ENCODE data around the gene NOP58. TPM values are rescaled to one million over a fixed set of nuclear protein-coding genes. Genes with fewer than 3 reads are reported as not detected.
"Not testable (repeated sequence)": the region's sequence is repeated elsewhere in the genome, so short reads cannot be mapped to it uniquely, and the experiment has no call there.

NOP58 gene
- 22.8 TPM for total RNA-seq
- long read RNA-seq, partial matches to known transcripts, result 0 of 3 reads
- long read RNA-seq, other reads (novel, unspliced or antisense), result 1 of 3 reads

DNA sequence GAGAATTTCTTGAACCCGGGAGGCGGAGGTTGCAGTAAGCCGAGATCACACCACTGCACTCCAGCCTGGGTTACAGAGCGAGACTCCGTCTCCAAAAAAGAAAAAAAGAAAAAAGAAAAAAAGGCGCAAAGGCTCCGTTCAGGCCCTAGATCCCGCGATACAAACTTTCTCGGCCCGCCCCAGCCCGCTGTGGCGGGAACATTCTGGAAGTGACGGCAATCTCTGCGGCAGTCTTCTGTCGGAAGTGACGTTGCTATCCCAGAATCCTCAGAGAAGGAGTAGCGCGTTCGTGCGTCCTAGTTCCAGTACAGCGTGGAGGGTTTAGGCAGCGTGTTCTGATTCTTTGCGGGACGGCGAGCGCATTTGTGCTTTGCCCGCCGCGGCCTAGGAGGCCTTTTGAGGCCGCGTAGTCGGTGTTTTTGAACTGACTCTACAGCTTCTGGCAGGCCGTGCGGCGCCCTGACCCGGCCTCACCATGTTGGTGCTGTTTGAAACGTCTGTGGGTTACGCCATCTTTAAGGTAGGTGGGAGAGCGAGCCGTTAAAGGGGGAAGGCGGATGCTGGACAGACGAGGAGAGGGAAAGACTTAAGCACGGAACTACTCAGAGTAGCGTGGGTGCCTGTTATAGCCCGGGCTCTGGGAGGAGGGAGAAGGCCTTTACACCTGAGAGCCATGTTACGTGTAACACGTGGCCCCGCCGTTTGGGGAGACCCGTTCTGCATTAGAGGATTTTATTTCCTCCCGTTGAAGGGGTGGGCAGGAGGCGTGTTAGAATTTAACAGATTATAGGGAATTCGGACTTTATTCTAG lies at the start of gene NOP58:
Gene NOP58, plus strand, starts transcription at position 297 of the 811 bp plus-strand sequence. Its CDS starts 179 bp downstream, at position 476.
- ATAC-seq (peak; percentile 99), DNase-seq (ENCODE audit: missing footprints) (peak; percentile 93)
- intact Hi-C loops (cut with DNase I), result no loop called here

- intact Hi-C loops (cut with DNase I), result no loop called here
- ATAC-seq, result no peak
- DNase-seq (ENCODE audit: missing footprints), result no peak
Observed at GRCh38 chr2:202221873-202222272, 43.7 kb upstream of the NOP58 start.

DNA sequence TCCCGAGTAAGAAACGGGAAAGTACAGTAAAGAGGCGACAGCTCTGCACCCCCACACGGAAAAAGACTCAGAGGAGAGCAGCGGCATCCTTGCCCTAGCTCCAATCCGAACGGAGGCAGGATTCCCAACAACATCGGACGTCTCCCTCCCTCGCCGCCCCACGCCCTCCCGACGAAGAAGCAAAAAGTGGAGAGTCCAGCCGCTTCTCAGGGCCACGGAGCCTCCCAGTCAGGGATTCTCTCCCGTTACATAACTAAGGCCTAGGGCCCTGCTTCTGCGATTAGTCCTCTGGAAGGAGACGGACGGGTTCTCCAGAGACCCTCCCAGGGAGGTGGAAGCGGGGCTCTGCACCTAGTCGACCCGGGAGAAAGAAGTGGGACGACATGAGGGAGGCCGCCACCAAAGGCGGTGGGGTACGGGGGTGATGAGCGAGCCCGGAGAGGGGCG lies 27.8 kb upstream of the NOP58 start:
- intact Hi-C loops (cut with DNase I), result no loop called here
- no peak for DNase-seq (ENCODE audit: missing footprints)
- ATAC-seq, result peak; percentile 57

DNA sequence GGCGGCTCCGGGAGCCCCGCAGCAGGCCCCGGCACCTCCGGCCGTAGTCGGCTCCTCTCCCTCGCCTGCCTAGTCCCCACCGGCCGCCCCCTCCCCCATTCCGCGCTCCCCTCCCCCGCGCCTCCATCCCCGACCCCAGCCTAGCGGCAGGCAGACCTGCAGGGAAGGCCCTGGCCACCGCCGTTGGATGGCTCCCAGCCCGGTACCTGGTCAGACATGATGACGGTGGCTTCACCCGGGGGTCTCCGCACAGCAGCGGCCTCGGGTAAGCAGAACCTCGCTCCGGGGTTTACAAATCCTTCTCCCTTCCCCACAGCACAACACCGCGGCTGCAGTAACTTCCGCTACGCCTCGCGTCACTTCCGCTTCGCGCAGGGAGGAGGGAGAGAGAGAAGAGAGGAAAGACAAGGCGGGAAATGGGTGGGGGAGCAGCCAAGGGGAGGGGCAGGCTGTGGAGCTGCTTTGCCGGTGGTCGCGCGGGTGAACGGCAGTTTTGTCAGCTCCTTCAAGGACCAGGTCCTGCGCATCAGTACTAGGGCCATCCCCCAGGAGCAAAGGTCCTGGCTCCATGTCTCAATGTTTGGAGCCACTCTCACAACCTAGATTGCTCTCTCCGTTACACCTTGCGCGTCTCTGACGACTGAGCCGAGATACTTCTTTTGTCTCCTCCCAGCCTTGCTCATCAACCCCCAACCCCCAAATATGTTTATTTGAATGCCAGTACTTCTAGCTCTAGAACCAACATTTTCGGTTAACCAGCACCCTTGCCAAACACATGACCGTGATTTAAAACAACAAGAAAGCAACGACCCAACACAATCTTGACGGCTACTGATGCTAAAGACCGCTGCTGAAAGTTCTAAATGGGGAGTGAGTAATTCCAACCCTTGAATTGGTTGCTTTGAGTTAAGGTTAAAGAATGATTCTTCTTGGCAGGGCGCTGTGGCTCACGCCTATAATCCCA lies 27.0 kb upstream of the NOP58 start, which contains the start of gene SUMO1:
Gene SUMO1, minus strand, starts transcription at position 364 of the 964 bp plus-strand sequence. Its CDS starts 146 bp downstream, at position 218.
- DNase-seq (ENCODE audit: missing footprints), result peak; percentile 97
- peak; percentile 94 for ATAC-seq
- intact Hi-C loops (cut with DNase I), result no loop called here

DNA sequence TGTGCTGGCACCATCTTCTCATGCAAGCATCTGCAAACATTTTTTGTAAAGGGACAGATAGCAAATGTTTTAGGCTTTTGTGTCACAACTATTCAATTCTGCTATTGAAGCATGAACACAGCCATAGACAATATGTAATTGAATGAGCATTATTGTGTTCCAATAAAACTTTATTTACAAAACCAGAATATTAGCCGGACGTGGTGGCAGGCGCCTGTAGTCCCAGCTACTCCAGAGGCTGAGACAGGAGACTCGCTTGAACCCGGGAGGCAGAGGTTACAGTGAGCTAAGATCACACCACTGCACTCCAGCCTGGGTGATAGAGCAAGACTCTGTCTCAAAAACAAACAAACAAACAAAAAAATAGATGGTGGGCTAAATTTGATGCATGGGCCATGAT lies 17.9 kb upstream of the NOP58 start:
- ATAC-seq; intact Hi-C loops (cut with DNase I); DNase-seq (ENCODE audit: missing footprints): not testable (repeated sequence)

DNA sequence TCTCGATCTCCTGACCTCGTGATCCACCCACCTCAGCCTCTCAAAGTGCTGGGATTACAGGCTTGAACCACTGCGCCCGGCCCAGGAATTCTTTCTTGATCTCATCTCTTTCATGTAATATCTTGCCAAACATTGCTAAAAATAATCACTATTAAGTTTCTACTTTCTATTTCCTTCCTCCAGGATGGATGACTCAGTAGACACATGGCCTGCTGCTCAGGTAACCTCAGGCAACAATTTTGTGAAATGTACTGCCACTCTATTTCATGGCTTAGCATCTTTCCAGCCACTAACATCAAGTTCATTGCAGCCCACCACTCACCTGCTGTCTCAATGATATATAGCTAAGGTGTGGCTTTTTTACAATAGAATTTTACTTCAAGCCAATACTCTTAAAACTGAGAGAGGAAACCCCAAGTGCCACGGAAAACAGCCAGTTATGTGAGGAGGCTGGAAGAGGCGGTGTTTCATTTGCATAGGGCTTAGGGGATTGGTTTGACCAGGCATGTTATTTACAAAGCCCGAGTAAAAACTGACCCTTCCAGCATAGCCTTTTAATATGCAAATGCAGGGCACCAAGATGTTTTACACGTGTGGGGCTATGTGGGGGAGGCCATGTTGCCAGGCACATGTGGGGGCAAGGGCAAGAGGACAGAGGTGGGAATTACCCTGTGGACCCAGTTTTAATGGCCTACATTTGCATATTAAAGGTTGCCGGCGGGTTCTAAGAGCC lies 15.9 kb upstream of the NOP58 start:
- no peak for ATAC-seq
- intact Hi-C loops (cut with DNase I), result no loop called here

DNA sequence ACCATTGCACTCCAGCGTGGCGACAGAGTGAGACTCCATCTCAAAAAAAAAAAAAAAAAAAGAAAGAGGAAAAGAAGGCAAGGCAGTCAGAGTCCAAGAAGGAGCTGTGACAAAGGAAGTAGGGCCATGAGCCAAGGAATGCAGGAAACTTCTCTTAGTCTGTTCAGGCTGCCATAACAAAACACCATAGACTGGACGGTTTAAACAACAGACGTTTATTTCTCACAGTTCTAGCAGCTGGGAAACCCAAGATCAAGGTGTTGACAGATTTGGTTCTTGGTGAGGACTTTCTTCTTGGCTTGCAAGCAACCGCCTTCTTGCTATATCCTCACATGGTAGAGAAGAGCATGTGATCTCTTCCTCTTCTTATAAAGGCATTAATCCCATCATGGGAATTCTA lies 14.1 kb upstream of the NOP58 start:
- DNase-seq (ENCODE audit: missing footprints), result no peak
- intact Hi-C loops (cut with DNase I), result no loop called here
- peak; percentile 16 for ATAC-seq

More for the DNA sequence above, 15.9 kb upstream of the NOP58 start:
- DNase-seq (ENCODE audit: missing footprints), result no peak

DNA sequence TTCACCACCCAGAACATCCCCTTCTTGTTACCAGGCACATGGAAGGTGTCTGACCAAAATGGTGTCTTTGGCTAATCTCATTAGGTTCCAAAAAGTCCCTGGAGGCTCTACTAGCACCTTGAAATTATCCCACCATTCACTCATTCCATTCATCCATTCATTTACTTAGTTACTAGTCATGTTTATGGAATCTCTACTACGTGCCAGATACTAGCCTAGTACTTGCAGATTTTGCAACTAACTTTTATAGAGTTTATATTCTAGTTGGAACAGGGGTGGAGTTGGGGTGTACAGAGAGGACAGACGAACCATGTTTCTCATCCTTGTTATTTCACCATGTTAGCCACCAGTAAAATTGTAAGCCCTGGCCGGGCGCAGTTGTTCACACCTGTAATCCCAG lies 4.0 kb upstream of the NOP58 start:
- DNase-seq (ENCODE audit: missing footprints), result no peak
- no peak for ATAC-seq
- intact Hi-C loops (cut with DNase I), result no loop called here

- intact Hi-C loops (cut with DNase I), result no loop called here
Observed at GRCh38 chr2:202267495-202267894, 1.9 kb downstream of the NOP58 start.

DNA sequence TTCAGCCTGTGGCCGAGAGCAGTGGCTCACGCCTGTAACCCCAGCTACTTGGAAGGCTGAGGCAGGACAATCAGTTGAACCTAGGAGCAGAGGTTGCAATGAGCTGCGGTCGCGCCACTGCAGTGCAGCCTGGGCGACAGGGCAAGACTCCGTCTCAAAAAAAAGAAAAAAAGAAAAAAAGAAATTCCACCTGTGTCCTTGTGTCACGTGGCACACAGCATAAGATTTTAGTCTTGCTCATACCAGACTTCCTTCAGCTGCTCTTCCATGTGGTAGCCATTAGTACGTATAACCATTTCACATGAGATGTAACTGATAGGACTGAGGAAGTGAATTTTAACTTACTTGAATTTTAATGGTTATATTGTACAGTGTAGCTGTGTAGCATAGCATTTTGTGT lies 4.0 kb downstream of the NOP58 start:
- DNase-seq (ENCODE audit: missing footprints), result no peak
- no peak for ATAC-seq
- intact Hi-C loops (cut with DNase I), result no loop called here

More at GRCh38 chr2:202267495-202267894, 1.9 kb downstream of the NOP58 start:
- DNase-seq (ENCODE audit: missing footprints) (no peak), ATAC-seq (no peak)

DNA sequence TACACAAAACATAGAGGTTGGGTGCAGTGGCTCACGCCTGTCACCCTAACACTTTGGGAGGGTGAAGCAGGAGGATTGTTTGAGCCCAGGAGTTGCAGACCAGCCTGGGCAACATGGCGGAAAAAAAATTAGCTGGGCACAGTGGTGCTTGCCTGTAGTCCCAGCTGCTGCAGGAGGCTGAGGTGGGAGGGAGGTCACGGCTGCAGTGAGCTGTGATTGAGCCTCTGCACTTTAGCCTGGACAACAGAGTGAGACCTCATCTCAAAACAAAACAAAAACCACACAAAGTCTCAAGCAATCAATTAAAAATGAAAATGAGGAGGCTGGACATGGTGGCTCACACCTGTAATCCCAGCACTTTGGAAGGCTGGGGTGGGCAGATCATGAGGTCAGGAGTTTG lies 4.9 kb downstream of the NOP58 start:
- no peak for ATAC-seq
- no peak for DNase-seq (ENCODE audit: missing footprints)
- intact Hi-C loops (cut with DNase I), result loop anchor here (10.0 kb wide), 2 partner anchors 274 to 544 kb away; no protein-coding TSS in a partner anchor

GRCh38 chr2:202276078-202276720 lies 10.6 kb downstream of the NOP58 start:
- not testable (repeated sequence) for ATAC-seq; DNase-seq (ENCODE audit: missing footprints)
- intact Hi-C loops (cut with DNase I), result loop anchor here (10.0 kb wide), 2 partner anchors 269 to 539 kb away; no protein-coding TSS in a partner anchor

DNA sequence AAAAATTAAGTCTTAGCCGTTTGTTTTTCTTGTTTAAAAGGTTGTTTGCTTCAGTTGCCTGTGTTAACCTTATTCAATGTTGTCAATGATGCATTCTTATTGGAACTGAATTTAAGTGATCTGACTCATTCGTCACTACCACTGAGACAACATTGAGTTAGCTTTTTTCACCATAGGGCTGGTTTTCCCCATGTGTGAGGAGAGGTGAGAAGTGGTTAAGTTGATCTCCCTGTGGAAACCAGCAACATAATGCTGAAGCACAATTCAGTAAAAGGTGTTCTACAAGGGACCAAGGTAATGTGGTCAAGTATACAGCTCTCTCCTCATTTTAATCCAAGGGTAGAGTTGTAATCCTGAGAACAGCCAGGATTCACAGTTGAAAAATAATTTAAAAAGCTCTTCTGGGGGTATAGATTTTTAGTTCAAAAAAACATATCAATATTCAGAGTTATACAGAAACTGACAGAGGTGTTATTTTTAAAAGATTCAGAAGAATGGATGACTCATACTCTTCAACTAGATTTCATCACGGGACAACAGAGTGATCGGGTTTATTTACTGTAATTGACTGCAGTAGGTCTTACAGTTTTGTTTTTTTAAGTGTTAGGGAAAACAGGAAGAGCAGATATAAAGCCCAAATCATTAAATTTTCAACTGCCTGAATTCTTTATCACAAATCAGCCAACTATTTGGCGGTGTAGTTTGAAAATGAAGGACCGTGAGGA lies 12.6 kb downstream of the NOP58 start:
- DNase-seq (ENCODE audit: missing footprints) (no peak), ATAC-seq (no peak)
- intact Hi-C loops (cut with DNase I), result loop anchor here (10.0 kb wide), 2 partner anchors 267 to 537 kb away; no protein-coding TSS in a partner anchor

DNA sequence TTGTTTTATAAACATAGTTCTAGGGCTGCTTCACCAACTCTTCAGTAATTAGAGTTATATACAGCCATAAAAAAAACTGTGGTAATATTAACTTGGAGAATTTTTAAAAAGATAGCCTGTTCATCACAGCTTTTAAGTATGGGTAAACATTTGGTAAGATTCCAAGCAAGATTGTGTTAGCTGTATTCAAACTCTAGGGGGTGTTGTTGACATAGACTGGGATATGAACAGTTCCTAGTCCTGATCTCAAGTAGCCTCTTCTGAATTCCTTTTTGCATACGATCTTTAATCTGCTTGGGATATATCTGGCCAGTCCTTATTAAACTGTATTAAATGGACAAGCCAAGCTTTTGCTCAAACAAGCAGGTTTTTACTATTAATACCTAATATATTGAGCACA lies 13.4 kb downstream of the NOP58 start:
- DNase-seq (ENCODE audit: missing footprints) (no peak), ATAC-seq (peak; percentile 77)
- intact Hi-C loops (cut with DNase I), result loop anchor here (10.0 kb wide), 2 partner anchors 266 to 536 kb away; no protein-coding TSS in a partner anchor

DNA sequence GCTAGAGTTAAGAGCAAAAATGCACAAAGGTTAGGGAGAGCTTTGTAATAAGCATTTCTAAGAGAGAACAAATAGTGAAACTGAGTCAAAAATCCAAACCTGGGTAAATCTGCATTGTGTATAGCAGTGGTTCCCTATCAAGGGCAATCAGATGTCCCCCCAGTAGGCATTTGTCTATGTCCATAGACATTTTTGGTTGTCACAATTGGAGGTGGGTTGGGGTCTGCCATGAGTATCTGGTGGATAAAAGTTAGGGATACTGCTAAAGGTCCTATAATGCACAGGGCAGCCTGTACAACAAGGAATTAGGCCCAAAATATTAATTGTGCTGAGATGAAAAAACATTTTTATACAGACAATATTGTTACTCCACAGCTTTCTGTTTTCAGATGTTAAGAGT lies 21.0 kb downstream of the NOP58 start:
- intact Hi-C loops (cut with DNase I), result no loop called here
- ATAC-seq, result no peak
- DNase-seq (ENCODE audit: missing footprints), result no peak

GRCh38 chr2:202289394-202290204 lies 24.0 kb downstream of the NOP58 start:
- intact Hi-C loops (cut with DNase I), result no loop called here
- DNase-seq (ENCODE audit: missing footprints) (no peak), ATAC-seq (no peak)
